Adrenal gland (tissue), 12 donors: Measurements from ENCODE around the gene LRP1B. TPM values are rescaled to one million over a fixed set of nuclear protein-coding genes. Genes with fewer than 3 reads are reported as not detected.

Experiments
- DNase-seq, 7 donors: peaks; one replicate each; pipeline ENCODE4 v3.0.0-alpha.2; 2019 to 2020
- H3K27ac ChIP-seq, 5 donors: fragments of 200-600 bp; sonication (generic) in 4 of 5; 1 replicate in 3 of 5; 2 replicates in 2 of 5; pipeline versions ENCODE4 v1.5.1 to v1.8.0; 2016 to 2020; ENCODE audit warnings: mild to moderate bottlenecking in 1 of 5
- H3K27me3 ChIP-seq: fragments of 200-600 bp; 2 replicates; pipeline ENCODE4 v1.8.0; 2021
- H3K36me3 ChIP-seq, 2 donors: fragments of 200-600 bp; replicated peaks in 1 of 2; 1 replicate in 1 of 2; 2 replicates in 1 of 2; pipeline versions ENCODE4 v1.5.1 to v1.8.0; 2018 to 2022
- H3K4me1 ChIP-seq, 2 donors: fragments of 200-600 bp; replicated peaks in 1 of 2; 1 replicate in 1 of 2; 2 replicates in 1 of 2; pipeline versions ENCODE4 v1.5.1 to v1.8.0; 2018 to 2021
- H3K4me3 ChIP-seq, 4 donors: fragments of 200-600 bp; sonication (generic) in 3 of 4; one replicate each; pipeline ENCODE4 v1.5.1; 2016 to 2018
- H3K9me3 ChIP-seq, 3 donors: fragments of 200-600 bp; sonication (generic) in 1 of 3; replicated peaks in 1 of 3; 1 replicate in 2 of 3; 2 replicates in 1 of 3; pipeline versions ENCODE4 v1.5.1 to v1.8.0; 2016 to 2021
- POLR2A ChIP-seq, 2 donors: fragments of 450-650 bp; IDR thresholded peaks; one replicate each; pipeline ENCODE4 v1.6.1; 2017; ENCODE audit warnings: antibody characterized with exemption in 2 of 2, mild to moderate bottlenecking in 2 of 2, moderate library complexity in 1 of 2
- WGBS, 4 donors: extraction: QIAGEN DNeasy Blood & Tissue Kit in 2 of 4; methylation state at CpG; one replicate each; pipeline versions ENCODE4 v1.1.5 to v1.1.7; 2013 to 2017; 5-methylcytosine and 5-hydroxymethylcytosine counted together
- intact Hi-C, 2 donors: fragments of 100-400 bp; cut with DNase I; formaldehyde crosslinking; loops; one replicate each; pipeline versions ENCODE4 v1.14.1 to v1.15.0; 2022 to 2023
- polyA plus RNA-seq, 3 donors: library from polyadenylated mRNA; stranded (reverse); fragments of 200-250 nt in 2 of 3; fragments of 350-450 nt in 1 of 3; fragmentation: Illumina TruSeq in 1 of 3; extraction: RNeasy Lipid Tissue Mini Kit (QIAGEN cat#74804) in 1 of 3; gene quantifications; one replicate each; pipeline ENCODE4 v1.2.3, GENCODE V29; 2013 to 2014
- total RNA-seq, 9 donors: library from RNA; depleted of rRNA in 4 of 9; stranded (reverse); fragments of >200 nt in 4 of 9; fragments of 120-200 nt in 1 of 9; fragmentation: NEBNext Ultra II Directional in 1 of 9; extraction: Animal tissue kit (Norgen Biotek cat#: 25700) in 1 of 9; gene quantifications; one replicate each; pipeline versions ENCODE4 v1.1.0 to v1.2.4, GENCODE V29; 2013 to 2023
- TF ChIP-seq, protein P1 (sequence below), 6 experiments: fragments of 450-650 bp in 4 of 6; fragments of 200-600 bp in 2 of 6; sonication (generic) in 1 of 6; IDR thresholded peaks; 1 replicate in 5 of 6; 2 replicates in 1 of 6; pipeline versions ENCODE4 v1.5.1 to v1.8.0; 2016 to 2021; ENCODE audit warnings: antibody characterized with exemption in 6 of 6, mild to moderate bottlenecking in 2 of 6, moderate library complexity in 1 of 6
- donor health status: healthy with polysubstance abuse.
- donor health status: Bipolar disorder and iron deficiency.
- donor health status: DM: yes; HTN: yes; CAD: no.
- donor health status: DM: no; HTN: no; CAD: no.
- donor health status: DM: no; HTN: no; CAD: no.
- donor health status: DM: yes; HTN: yes; CAD: no.

Gene LRP1B
- total and polyA plus RNA-seq, 12 donors, result 0.84 to 5.4 (median 2.1) TPM

- TF ChIP-seq, protein P1, sequence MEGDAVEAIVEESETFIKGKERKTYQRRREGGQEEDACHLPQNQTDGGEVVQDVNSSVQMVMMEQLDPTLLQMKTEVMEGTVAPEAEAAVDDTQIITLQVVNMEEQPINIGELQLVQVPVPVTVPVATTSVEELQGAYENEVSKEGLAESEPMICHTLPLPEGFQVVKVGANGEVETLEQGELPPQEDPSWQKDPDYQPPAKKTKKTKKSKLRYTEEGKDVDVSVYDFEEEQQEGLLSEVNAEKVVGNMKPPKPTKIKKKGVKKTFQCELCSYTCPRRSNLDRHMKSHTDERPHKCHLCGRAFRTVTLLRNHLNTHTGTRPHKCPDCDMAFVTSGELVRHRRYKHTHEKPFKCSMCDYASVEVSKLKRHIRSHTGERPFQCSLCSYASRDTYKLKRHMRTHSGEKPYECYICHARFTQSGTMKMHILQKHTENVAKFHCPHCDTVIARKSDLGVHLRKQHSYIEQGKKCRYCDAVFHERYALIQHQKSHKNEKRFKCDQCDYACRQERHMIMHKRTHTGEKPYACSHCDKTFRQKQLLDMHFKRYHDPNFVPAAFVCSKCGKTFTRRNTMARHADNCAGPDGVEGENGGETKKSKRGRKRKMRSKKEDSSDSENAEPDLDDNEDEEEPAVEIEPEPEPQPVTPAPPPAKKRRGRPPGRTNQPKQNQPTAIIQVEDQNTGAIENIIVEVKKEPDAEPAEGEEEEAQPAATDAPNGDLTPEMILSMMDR (IDR thresholded peaks at IDR 0.05), result no peak
- Histone ChIP-seq H3K4me1 (no peaks in the 10 kb centered on the region), H3K36me3 (no peaks in the 10 kb centered on the region), H3K27ac (no peak overlapping the region), H3K9me3 (no peaks in the 10 kb centered on the region), H3K4me3 (no peak overlapping the region), H3K27me3 (no peaks in the 10 kb centered on the region)
- 59 to 67% (median 60%) methylated on average over 6 of the region's 6 CpGs for WGBS, 4 donors
- intact Hi-C loops, result no loop called here
- no peak for DNase-seq
Measured at GRCh38 chr2:141201016-141201565, 929.7 kb downstream of the LRP1B start.

- no peak for DNase-seq
- WGBS, 4 donors, result 85 to 90% (median 89%) methylated on average over 1 of the region's 1 CpG
- H3K4me1 ChIP-seq, result no peaks in the 10 kb centered on the region
- intact Hi-C loops, result no loop called here
- no peaks in the 10 kb centered on the region for H3K9me3 ChIP-seq
- TF ChIP-seq, protein P1 (IDR thresholded peaks at IDR 0.05), result no peak
- no peak for TF ChIP-seq POLR2A (IDR thresholded peaks at IDR 0.05)
- H3K36me3 ChIP-seq, result no peaks in the 10 kb centered on the region
- H3K4me3 ChIP-seq, result no peak overlapping the region
- H3K27me3 ChIP-seq, result no peaks in the 10 kb centered on the region
- no peak overlapping the region for H3K27ac ChIP-seq
Measured at GRCh38 chr2:141200191-141200590, 930.6 kb downstream of the LRP1B start.

- H3K4me1 ChIP-seq, result no peaks in the 10 kb centered on the region
- TF ChIP-seq, protein P1 (IDR thresholded peaks at IDR 0.05), result no peak
- no peak for TF ChIP-seq POLR2A (IDR thresholded peaks at IDR 0.05)
Measured at GRCh38 chr2:141199711-141200110, 931.1 kb downstream of the LRP1B start.

GRCh38 chr2:141195087-141195486 lies 935.7 kb downstream of the LRP1B start:
- H3K27me3 ChIP-seq, result no peaks in the 10 kb centered on the region
- TF ChIP-seq POLR2A (IDR thresholded peaks at IDR 0.05), result no peak
- TF ChIP-seq, protein P1 (IDR thresholded peaks at IDR 0.05), result no peak
- no peak for DNase-seq
- H3K9me3 ChIP-seq, result no peaks in the 10 kb centered on the region
- no peak overlapping the region for H3K27ac ChIP-seq
- H3K4me1 ChIP-seq, result no peaks in the 10 kb centered on the region
- no peak overlapping the region for H3K4me3 ChIP-seq
- no peaks in the 10 kb centered on the region for H3K36me3 ChIP-seq
- intact Hi-C loops, result no loop called here
- WGBS, 4 donors, result 82 to 84% (median 83%) methylated on average over 1 of the region's 1 CpG

More at GRCh38 chr2:141199711-141200110, 931.1 kb downstream of the LRP1B start:
- DNase-seq, result no peak
- H3K9me3 ChIP-seq, result no peaks in the 10 kb centered on the region
- H3K27ac ChIP-seq, result no peak overlapping the region
- no peak overlapping the region for H3K4me3 ChIP-seq
- H3K36me3 ChIP-seq, result no peaks in the 10 kb centered on the region
- H3K27me3 ChIP-seq, result no peaks in the 10 kb centered on the region
- intact Hi-C loops, result no loop called here
